Measurements from ENCODE around the gene COL21A1.

The COL21A1 gene

DNA sequence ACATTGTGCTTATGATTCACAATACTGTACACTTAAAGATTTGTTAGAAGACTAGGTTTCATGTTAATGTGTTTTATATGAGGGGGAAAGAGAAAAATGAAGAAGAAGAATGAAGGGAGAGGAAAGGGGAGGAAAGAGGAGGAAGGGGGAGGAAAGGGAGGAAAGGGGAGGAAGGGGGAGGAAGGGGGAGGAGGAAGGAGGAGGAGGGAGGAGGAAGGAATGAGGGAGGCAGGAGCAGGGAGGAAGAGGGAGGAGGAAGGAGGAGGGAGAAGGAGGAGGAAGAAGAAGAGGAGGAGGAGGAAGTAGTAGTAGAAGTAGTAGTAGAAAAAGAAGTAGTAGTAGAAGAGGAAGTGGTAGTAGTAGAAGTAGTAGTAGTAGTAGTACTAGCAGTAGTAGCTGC is 70.6 kb downstream of the COL21A1 start:
- no peak for DNase-seq

DNA sequence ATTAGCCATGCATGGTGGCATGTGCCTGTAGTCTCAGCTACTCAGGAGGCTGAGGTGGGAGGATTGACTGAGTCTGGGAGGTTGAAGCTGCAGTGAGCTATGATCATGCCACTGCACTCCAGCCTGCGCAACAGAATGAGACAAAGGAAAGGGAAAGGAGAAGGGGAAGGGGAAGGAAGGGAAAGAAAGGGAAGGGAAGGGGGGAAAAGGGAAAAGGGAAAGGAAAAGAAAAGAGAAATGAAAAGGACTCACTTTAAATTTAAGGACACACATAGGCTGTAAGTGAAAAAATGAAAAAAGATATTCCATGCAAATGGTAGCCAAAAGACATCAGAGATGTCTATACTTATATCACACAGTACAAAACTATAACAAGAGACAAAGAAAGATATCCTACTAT is 74.2 kb downstream of the COL21A1 start:
- no peak for DNase-seq

- DNase-seq: no peak
Measured at GRCh38 chr6:56172144-56172543, 75.2 kb downstream of the COL21A1 start.

GRCh38 chr6:56169366-56169765 is 78.0 kb downstream of the COL21A1 start:
- DNase-seq: no peak

- no peak for DNase-seq
Measured at GRCh38 chr6:56168596-56168995, 78.8 kb downstream of the COL21A1 start.

DNA sequence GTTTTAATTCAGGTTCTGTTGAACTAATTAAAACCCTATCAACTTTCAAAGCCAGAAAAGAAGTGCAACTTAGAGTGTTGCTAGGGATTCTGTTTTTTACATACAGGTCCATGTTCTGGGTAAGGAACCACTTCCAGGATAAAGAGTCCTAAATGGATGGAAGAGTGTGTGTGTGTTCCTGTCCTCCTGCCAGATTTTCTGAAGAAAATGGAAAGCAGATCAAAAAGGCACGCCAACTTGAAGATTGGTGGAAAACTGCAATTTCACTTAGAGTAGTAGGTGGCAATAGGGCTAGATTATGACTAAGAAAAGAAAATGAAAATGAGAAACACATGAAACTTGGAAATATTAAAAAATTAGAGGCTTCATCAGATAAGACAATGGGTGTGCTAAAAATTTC is 85.3 kb downstream of the COL21A1 start:
- DNase-seq: no peak

- DNase-seq: no peak
Measured at GRCh38 chr6:56160489-56160888, 86.9 kb downstream of the COL21A1 start.

- DNase-seq: no peak
Measured at GRCh38 chr6:56158571-56158970, 88.8 kb downstream of the COL21A1 start.

DNA sequence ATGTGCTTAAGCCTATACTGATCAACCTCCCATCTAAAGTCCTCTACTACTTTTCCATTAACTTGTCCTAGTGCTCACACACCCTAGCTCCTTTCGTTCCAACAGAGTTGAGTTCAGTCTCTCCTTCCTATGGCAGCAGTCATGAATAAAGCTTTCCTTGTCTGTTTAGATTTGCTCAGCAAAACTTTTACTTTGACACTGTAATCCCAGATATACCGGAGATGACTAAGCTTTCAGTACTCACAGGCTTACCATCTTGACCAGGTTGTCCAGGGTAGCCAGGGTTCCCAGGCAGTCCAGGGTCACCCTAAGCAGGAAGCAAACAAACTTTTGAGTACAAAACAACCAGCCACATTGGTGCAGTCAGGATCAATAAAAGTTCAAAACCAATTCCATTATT is 90.7 kb downstream of the COL21A1 start:
- DNase-seq: no peak

DNA sequence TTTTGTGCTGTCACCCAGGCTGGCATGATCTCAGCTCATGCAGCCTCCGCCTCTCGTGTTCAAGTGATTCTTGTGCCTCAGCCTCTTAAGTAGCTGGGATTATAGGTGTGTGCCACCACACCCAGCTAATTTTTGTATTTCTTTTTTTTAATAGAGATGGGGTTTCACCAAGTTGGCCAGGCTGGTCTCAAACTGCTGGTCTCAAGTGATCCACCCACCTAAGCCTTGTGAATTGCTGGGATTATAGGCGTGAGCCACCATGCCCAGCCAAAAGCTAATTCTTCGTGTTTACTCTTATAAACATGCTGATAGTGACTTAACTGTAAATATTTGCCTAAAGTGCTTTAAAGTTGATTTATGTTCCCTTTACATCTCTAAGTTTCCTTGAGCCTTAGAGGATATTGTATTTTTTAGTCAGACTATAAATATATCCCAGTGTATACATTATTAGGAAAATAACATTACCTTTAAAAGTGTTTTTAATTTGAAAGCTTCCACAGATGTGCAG is 91.7 kb downstream of the COL21A1 start:
- no peak for DNase-seq

- no peak for DNase-seq
Measured at GRCh38 chr6:56154076-56154475, 93.3 kb downstream of the COL21A1 start.

DNA sequence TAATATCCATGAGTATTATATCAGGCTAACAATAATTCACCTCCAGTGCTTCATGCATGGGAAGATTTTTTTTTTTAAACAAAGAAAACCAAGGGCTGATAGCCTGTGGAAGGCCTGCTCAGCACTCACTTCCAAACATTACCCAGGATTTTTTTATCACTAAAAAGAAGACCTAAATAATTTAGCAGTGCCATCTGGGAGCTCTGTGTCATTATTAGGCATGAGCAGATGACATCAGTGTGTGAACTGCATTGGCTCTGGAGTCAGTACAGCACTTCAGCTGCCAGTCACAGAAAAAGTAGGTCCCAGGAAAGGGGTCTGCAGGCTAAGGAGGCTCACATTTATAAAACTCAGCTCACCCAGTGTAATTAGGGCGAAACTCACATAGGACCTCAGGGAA is 94.8 kb downstream of the COL21A1 start:
- no peak for DNase-seq

GRCh38 chr6:56151609-56152224 is 95.7 kb downstream of the COL21A1 start:
- no peak for DNase-seq

DNA sequence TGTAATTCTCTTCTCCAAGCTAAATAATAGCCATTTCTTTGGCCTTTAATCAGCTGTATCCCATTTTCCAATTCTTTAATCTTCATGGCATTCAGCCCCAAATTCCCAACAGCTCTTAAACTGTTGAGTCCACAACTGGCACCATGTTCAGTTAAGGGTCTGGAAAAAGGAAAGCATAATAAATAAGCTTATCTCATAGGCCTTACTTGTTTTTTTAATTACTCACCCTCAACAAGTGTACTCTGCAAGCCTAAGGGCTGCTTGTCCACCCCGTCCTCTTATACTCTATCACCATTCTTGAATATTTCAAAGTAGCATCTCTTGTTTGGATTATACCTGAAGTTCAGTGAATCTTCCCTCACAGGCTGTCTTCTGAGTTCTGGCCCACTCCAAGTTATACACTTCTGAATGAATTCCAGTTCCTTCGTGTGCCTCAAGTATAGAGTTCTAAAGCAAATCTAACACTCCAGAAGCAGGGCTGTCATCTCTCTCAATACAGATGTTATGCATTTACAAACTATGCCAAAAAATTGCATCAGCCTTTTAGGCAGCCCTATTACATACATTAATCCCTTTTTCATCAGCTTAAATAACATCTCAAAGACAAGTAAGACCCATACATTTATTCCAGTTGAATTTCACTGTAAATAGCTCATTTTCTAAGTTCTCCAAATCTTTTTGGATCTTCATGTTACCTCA is 98.7 kb downstream of the COL21A1 start:
- no peak for DNase-seq

DNA sequence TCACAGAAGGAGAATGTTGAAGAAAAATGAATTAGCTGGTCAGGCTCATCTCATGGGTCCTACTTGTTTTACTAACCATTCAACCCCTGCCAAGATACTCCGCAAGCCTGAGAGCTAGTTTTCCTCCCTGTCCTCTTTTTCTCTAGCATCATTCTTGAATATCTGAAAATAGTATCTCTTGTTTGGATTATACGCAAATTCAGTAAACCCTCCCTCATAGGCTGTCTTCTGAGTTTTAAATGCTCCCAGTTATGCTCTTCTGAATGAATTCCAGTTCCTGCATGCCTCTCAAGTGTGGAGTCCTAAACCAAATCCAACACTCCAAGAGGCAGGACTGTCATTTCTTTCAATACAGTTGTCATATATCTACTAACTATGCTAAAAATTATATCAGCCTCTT is 99.6 kb downstream of the COL21A1 start:
- DNase-seq: no peak

DNA sequence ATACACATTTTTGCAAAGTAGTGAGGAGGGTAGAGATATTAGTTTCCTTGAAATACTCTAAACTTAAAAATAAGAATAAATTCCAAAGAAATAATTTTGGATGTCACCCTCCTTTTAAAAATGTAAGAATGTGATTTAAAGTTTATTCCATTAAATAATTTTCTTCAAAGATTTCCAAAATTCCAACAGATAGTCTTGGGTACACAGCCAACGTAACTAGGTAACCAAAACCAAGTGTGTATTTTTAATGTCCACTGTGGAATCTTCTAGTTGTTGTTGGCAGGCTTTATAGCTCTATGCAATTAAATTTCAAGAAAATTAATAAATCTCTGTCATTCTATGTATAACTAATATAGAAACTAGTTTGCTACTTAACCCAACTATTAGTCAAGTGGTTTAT is 101.3 kb downstream of the COL21A1 start:
- DNase-seq: no peak

- no peak for DNase-seq
Measured at GRCh38 chr6:56145616-56146015, 101.8 kb downstream of the COL21A1 start.

DNA sequence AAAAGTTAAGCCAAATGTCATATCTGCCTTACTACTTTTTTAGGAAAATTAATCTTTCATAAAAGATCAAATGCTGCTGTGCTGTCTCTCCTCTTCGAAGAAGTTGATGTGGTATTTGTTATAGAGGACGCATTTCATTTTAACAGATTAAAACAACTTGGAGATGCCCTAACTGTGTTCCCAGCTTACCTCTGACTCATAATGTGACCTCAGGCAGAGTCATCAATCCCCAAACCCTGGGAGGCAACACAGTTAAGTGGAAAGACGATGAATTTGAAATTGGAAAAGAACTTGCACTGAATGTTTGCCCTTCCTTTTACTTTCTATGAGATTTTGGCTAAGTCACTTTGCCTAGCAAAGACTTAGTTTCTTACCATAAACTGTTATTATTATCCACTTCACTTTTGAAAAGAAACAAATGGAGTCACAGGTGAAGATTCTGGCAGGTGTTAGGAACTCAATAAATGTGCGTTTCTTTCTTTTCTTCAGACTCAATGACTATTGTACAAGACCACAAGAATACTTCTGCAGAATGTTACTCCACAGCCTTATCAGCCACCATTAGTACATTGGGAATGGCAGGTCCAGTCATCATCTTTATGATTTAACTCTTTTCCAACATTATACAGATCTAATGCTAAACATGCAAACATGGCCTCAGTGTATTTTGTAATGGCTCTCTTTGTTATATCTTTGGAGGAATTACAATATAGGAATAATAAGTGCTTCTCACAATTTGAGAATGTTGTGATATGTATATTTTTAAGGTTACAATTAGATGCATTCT is 102.6 kb downstream of the COL21A1 start:
- no peak for DNase-seq

DNA sequence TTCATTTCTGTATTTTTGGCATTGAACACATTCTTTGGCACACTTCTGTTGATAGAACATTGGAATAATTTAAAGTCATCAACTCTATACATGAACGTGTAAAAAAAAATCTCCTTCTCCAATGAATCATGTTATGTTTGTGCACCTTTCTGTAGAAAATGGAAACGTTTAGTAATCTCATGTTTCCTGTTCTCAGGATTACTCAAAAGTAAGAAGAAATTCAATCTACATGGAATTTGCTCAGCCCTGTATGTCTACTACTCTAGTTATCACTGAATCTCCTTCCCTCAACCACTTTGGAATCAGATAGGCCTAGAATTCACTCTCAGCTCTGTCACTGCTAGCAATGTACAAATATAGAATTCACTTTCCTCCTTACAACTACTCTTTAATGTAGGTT is 103.6 kb downstream of the COL21A1 start:
- no peak for DNase-seq

DNA sequence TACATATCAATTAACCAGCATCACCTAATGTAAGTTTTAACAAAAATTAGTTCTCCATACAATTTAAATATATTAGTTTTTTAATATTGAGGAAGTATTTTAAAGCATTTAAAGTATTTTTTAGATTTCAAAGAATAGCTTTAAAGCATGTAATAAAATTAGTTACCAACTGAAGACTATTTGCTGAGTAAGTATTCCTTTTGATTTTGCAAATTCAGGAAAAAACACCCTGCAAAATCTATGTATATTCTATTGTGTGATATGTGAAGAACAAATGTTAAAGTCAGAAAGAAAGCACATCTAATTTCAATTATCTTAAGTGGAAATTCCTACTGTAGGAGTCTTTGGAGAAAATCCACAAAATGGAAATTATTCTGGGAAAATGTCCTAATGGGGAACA is 107.3 kb downstream of the COL21A1 start:
- no peak for DNase-seq

- no peak for DNase-seq
Measured at GRCh38 chr6:56115715-56116114, 131.7 kb downstream of the COL21A1 start.

DNA sequence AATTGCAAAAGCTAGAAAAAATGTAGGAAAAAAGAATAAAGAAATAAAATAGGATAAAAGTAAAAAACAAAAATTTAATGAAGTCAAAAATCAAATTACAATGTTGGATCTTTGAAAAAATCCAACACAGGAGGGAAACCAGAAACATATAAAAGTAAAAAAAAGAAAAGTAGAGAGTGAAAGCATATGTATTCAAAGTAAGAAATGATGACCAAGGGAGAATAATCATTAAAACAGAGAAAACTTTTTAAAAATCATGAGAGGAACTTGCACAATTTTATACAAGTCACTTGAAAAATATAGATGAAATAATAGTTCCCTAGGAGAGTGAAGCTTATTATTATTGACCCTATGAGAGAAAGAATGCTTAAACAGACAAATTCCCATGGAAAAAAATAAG is 138.2 kb downstream of the COL21A1 start:
- DNase-seq: no peak

DNA sequence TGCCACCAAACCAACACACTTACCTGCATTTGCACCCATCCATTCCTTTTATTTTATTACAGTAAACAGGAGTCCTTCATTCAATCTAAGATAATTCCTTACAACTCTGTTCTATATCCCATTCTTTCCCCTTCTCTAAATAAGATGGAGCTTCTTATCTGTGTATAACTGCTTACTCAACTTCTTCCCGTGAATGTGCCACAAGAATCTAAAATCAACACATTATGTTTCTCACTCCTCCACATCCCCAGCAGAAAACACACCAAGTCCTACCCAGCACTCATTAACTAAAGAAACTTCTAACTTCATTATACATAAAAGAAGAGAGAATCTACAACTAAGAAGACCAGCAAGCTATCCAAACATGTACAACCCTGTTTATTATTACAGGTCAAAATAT is 141.1 kb downstream of the COL21A1 start:
- DNase-seq: no peak

DNA sequence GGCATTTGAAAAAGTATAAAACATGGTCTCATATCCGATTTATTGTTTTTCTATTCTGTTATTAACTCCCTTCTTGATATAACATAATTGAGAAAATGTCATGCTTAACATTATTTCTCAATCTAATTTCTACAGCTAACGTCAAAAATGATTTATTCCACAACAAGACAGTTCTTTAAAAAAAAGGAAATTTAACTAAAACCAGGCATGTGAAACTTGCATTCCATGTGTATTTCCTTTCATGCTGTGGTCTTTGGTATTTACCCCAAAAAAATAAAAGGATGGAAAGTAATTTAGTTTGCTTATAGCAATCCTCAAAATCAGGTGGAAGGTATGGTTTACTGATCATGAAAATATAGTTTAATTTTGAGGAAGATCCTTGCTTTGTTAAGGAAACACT is 142.8 kb downstream of the COL21A1 start:
- no peak for DNase-seq
